ENCODE data around the gene UGT1A4.

DNA sequence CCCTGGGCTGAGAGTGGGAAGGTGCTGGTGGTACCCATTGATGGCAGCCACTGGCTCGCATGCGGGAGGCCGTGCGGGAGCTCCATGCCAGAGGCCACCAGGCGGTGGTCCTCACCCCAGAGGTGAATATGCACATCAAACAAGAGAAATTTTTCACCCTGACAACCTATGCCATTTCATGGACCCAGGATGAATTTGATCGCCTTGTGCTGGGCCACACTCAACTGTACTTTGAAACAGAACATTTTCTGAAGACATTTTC lies 28.7 kb downstream of the UGT1A4 start:
- TF ChIP-seq, protein P1, sequence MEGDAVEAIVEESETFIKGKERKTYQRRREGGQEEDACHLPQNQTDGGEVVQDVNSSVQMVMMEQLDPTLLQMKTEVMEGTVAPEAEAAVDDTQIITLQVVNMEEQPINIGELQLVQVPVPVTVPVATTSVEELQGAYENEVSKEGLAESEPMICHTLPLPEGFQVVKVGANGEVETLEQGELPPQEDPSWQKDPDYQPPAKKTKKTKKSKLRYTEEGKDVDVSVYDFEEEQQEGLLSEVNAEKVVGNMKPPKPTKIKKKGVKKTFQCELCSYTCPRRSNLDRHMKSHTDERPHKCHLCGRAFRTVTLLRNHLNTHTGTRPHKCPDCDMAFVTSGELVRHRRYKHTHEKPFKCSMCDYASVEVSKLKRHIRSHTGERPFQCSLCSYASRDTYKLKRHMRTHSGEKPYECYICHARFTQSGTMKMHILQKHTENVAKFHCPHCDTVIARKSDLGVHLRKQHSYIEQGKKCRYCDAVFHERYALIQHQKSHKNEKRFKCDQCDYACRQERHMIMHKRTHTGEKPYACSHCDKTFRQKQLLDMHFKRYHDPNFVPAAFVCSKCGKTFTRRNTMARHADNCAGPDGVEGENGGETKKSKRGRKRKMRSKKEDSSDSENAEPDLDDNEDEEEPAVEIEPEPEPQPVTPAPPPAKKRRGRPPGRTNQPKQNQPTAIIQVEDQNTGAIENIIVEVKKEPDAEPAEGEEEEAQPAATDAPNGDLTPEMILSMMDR (IDR thresholded peaks at IDR 0.05) = no peak
- no peak for TF ChIP-seq POLR2A (IDR thresholded peaks at IDR 0.05)
